GM12864 (cell line): ENCODE data around the gene ANO3.
"Not testable (repeated sequence)": the region's sequence is repeated elsewhere in the genome, so short reads cannot be mapped to it uniquely, and the experiment has no call there.

Experiments used
- DNase-seq: peaks from one replicate; pipeline ENCODE4 v3.0.0-alpha.2; 2011; ENCODE audit warnings: low read depth
- H3K4me3 ChIP-seq: 2 replicates; pipeline ENCODE4 v1.5.1; 2011; ENCODE audit warnings: mild to moderate bottlenecking, low read depth, low read length, control low read depth
- CTCF ChIP-seq: IDR thresholded peaks from 2 replicates; pipeline ENCODE4 v1.5.1; 2011; ENCODE audit warnings: low read depth, mild to moderate bottlenecking, moderate library complexity, low read length, control low read depth, inconsistent platforms; ENCODE audit errors: missing control alignments

The ANO3 gene

GRCh38 chr11:26331911-26332571 lies at the start of gene ANO3:
Gene ANO3, plus strand, starts transcription at chr11:26332130. Its CDS starts 146 bp downstream, at chr11:26332276.
- no peak within 1 kb of the TSS for H3K4me3 ChIP-seq
- peak; percentile 52 for TF ChIP-seq CTCF
- no peak for DNase-seq

- no peak for DNase-seq
- no peak overlapping the region for H3K4me3 ChIP-seq
- TF ChIP-seq CTCF = no peak
Measured at GRCh38 chr11:26283852-26284408, 48.0 kb upstream of the ANO3 start.

GRCh38 chr11:26285608-26286007 lies 46.3 kb upstream of the ANO3 start:
- no peak for DNase-seq
- no peak for TF ChIP-seq CTCF
- H3K4me3 ChIP-seq = no peak overlapping the region

GRCh38 chr11:26286472-26287066 lies 45.4 kb upstream of the ANO3 start:
- no peak for DNase-seq
- TF ChIP-seq CTCF = peak; percentile 46
- H3K4me3 ChIP-seq = no peak overlapping the region

GRCh38 chr11:26287067-26287518 lies 44.8 kb upstream of the ANO3 start:
- no peak overlapping the region for H3K4me3 ChIP-seq
- no peak for DNase-seq
- no peak for TF ChIP-seq CTCF

GRCh38 chr11:26297189-26297975 lies 34.5 kb upstream of the ANO3 start:
- peak; percentile 18 for DNase-seq
- no peak overlapping the region for H3K4me3 ChIP-seq
- TF ChIP-seq CTCF = peak; percentile 54

GRCh38 chr11:26316372-26316771 lies 15.6 kb upstream of the ANO3 start:
- not testable (repeated sequence) for H3K4me3 ChIP-seq, DNase-seq
